Upper lobe of right lung (tissue), 1 donor: ENCODE measurements around the gene PARP1. TPM values are rescaled to one million over a fixed set of nuclear protein-coding genes. Genes with fewer than 3 reads are reported as not detected.
A peak's percentile ranks its signal among the peaks of the same experiment; 100 is the strongest.
"Not testable (repeated sequence)": the region's sequence is repeated elsewhere in the genome, so short reads cannot be mapped to it uniquely, and the experiment has no call there.

Experiments used
- ATAC-seq: fragments of 200-7000 bp; cut with Tn5 transposase; one replicate; pipeline ENCODE4 v1.9.1; 2020; ENCODE audit warnings: mild to moderate bottlenecking, moderate library complexity
- DNase-seq: peaks from one replicate; pipeline ENCODE4 v3.0.0-alpha.2; 2020
- H3K27ac ChIP-seq: fragments of 200-600 bp; one replicate; pipeline ENCODE4 v1.8.0; 2022
- H3K27me3 ChIP-seq: fragments of 200-600 bp; one replicate; pipeline ENCODE4 v1.8.0; 2022; ENCODE audit warnings: mild to moderate bottlenecking
- H3K36me3 ChIP-seq: fragments of 200-600 bp; one replicate; pipeline ENCODE4 v1.8.0; 2022
- H3K4me1 ChIP-seq: fragments of 200-600 bp; one replicate; pipeline ENCODE4 v1.8.0; 2022
- H3K4me3 ChIP-seq: fragments of 200-600 bp; one replicate; pipeline ENCODE4 v1.8.0; 2022; ENCODE audit warnings: mild to moderate bottlenecking
- H3K9me3 ChIP-seq: fragments of 200-600 bp; one replicate; pipeline ENCODE4 v1.8.0; 2022
- intact Hi-C: fragments of 100-400 bp; cut with DNase I; formaldehyde crosslinking; loops from one replicate; pipeline ENCODE4 v1.11.0; 2022
- total RNA-seq: library from RNA; stranded (reverse); fragmentation: NEBNext Ultra II Directional; extraction: Animal tissue kit (Norgen Biotek cat#: 25700); gene quantifications from one replicate; pipeline ENCODE4 v1.2.1, GENCODE V29; 2021
- TF ChIP-seq, protein P1 (sequence below): fragments of 200-600 bp; IDR thresholded peaks from one replicate; pipeline ENCODE4 v1.8.0; 2022; ENCODE audit warnings: antibody characterized with exemption
- donor health status: DM: no; HTN: yes; CAD: no; lungs with severe emphysema.

PARP1 gene
- total RNA-seq, 1 donor from 2014 or later: 64.6 TPM

DNA sequence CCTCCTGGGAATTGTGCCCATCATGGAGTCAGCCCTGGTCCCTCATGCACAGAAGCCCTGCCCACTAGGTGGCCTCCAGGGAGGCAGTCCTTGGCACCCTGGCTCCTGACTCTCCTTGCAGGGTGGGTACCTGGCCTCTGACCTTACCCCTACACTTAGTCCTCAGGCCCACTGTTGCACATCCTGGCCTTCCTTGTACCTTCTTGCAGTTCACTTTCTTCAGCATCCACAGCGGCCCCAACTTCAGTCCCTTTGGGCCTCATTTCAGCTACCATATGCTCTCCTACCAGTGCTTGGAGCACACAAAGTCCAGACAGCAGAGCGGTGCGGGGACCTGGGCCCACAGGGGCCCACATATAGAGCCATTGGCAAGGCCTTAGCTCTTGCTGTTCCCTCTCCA, 19.2 kb upstream of the PARP1 start:
- no peaks in the 10 kb centered on the region for H3K9me3 ChIP-seq
- TF ChIP-seq, protein P1, sequence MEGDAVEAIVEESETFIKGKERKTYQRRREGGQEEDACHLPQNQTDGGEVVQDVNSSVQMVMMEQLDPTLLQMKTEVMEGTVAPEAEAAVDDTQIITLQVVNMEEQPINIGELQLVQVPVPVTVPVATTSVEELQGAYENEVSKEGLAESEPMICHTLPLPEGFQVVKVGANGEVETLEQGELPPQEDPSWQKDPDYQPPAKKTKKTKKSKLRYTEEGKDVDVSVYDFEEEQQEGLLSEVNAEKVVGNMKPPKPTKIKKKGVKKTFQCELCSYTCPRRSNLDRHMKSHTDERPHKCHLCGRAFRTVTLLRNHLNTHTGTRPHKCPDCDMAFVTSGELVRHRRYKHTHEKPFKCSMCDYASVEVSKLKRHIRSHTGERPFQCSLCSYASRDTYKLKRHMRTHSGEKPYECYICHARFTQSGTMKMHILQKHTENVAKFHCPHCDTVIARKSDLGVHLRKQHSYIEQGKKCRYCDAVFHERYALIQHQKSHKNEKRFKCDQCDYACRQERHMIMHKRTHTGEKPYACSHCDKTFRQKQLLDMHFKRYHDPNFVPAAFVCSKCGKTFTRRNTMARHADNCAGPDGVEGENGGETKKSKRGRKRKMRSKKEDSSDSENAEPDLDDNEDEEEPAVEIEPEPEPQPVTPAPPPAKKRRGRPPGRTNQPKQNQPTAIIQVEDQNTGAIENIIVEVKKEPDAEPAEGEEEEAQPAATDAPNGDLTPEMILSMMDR: no peak
- H3K36me3 ChIP-seq: no peaks in the 10 kb centered on the region
- no peak for DNase-seq
- H3K27ac ChIP-seq: no peak overlapping the region
- ATAC-seq: no peak
- intact Hi-C loops: no loop called here
- H3K4me3 ChIP-seq: no peak overlapping the region
- no peaks in the 10 kb centered on the region for H3K4me1 ChIP-seq
- H3K27me3 ChIP-seq: no peaks in the 10 kb centered on the region

GRCh38 chr1:226426395-226426794, 18.5 kb upstream of the PARP1 start:
- H3K4me1 ChIP-seq, H3K27me3 ChIP-seq, H3K27ac ChIP-seq, H3K36me3 ChIP-seq, DNase-seq, intact Hi-C loops, H3K4me3 ChIP-seq, H3K9me3 ChIP-seq, ATAC-seq: not testable (repeated sequence)

DNA sequence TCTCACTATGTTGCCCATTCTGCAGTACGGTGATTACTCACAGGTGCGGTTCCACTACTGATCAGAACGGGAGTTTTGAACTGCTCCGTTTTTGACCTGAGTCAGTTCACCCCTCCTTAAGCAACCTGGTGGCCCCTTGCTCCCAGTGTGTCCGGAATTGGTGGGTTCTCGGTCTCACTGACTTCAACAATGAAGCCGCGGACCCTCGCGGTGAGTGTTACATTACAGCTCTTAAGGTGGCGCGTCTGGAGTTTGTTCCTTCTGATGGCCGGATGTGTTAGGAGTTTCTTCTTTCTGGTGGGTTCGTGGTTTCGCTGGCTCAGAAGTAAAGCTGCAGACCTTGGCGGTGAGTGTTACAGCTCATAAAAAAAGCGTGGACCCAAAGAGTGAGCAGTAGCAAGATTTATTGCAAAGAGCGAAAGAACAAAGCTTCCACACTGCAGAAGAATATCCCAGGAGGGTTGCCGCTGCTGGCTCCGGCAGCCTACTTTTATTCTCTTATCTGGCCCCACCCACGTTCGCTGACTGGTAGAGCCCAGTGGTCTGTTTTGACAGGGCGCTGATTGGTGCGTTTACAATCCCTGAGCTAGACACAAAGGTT, 17.6 kb upstream of the PARP1 start:
- H3K27ac ChIP-seq: no peak overlapping the region
- no peaks in the 10 kb centered on the region for H3K9me3 ChIP-seq
- intact Hi-C loops: no loop called here
- ATAC-seq (no peak), DNase-seq (no peak)
- TF ChIP-seq, protein P1: no peak
- no peaks in the 10 kb centered on the region for H3K4me1 ChIP-seq
- H3K4me3 ChIP-seq: no peak overlapping the region
- H3K27me3 ChIP-seq: no peaks in the 10 kb centered on the region
- no peaks in the 10 kb centered on the region for H3K36me3 ChIP-seq

- H3K4me1 ChIP-seq: no peaks in the 10 kb centered on the region
- TF ChIP-seq, protein P1: no peak
- DNase-seq (no peak), ATAC-seq (no peak)
- H3K9me3 ChIP-seq: no peaks in the 10 kb centered on the region
- H3K36me3 ChIP-seq: no peaks in the 10 kb centered on the region
- H3K27ac ChIP-seq: no peak overlapping the region
- H3K4me3 ChIP-seq: no peak overlapping the region
- intact Hi-C loops: no loop called here
- H3K27me3 ChIP-seq: no peaks in the 10 kb centered on the region
These were observed 17.1 kb upstream of the PARP1 start for GRCh38 chr1:226425004-226425378.

DNA sequence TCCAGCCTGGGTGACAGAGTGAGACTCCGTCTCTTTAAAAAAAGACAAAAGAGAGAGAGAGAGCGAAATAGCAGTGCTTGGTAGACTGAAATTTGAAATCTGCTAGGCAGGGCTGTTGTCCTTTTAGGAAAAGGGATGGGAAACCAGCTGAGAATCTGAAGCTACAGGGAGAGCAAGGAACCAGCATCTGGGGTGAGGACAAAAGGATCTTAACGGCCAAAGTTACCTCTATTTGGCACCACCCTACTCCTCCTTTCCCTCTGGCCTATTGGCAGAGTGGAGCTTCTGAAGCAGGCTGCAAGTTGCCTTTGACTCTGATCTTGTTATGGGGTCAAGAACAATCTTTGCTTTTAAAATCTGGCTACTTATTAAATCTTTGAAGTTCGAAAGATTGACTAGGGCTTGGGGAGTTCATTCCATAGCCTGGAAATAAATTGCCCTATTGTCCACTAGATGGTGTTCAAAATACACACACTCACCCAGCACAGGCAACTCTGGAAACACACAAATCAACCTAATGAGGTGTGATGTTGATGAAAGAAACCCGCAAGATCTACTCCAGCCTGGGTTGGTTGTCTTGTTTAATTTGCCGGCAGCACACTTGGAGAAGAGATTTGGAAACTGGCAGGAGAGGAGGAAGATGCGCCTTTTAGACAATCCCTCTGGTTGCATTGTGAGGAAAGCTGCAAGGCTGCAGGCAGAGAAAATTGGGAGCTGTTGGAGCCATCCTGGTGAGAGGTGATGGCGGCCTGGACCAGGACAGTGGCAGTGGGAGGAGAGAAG, 16.5 kb upstream of the PARP1 start:
- TF ChIP-seq, protein P1: peak; percentile 61
- H3K4me3 ChIP-seq: no peak overlapping the region
- H3K27me3 ChIP-seq: no peaks in the 10 kb centered on the region
- intact Hi-C loops: no loop called here
- ATAC-seq (peak; percentile 42), DNase-seq (no peak)
- H3K27ac ChIP-seq: no peak overlapping the region
- no peaks in the 10 kb centered on the region for H3K36me3 ChIP-seq
- H3K9me3 ChIP-seq: no peaks in the 10 kb centered on the region
- H3K4me1 ChIP-seq: no peaks in the 10 kb centered on the region

DNA sequence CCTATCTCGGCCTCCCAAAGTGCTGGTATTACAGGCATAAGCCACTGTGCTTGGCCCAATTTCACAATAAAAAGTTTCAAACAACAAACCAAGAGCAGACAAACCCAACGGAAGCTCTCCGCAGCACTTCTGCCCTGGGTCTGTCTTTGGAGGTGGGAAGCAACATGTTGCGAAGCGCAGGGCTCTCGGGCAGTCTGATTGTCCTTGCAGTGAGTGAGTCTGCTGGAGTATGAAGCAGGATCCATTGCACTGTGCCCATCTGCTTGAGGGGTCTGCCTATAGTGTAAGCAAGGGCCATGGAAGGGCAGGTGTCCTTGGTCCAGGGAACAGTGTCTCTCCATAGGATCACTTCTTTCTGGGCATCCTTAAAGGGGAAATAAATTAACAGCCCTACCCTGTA, 14.6 kb upstream of the PARP1 start:
- Histone ChIP-seq H3K36me3 (no peaks in the 10 kb centered on the region), H3K9me3 (no peaks in the 10 kb centered on the region), H3K27me3 (no peaks in the 10 kb centered on the region), H3K27ac (no peak overlapping the region), H3K4me1 (no peaks in the 10 kb centered on the region), H3K4me3 (no peak overlapping the region)
- DNase-seq (no peak), ATAC-seq (peak; percentile 23)
- intact Hi-C loops: no loop called here
- TF ChIP-seq, protein P1: no peak
